AG04449 (cell line): Measurements from ENCODE around the gene RELB.
"Not testable (repeated sequence)": the region's sequence is repeated elsewhere in the genome, so short reads cannot be mapped to it uniquely, and the experiment has no call there.

ENCODE experiments used
- CTCF ChIA-PET: fragments of 350-600 bp; formaldehyde crosslinking; extraction: SDS; loops from one replicate; lab custom pipeline; 2021; ENCODE audit warnings: antibody characterized with exemption; lab: Yijun Ruan, JAX
- POLR2A ChIA-PET: fragments of 400-600, 350-600 bp; formaldehyde crosslinking; extraction: SDS; loops from one replicate; lab custom pipeline; 2020; ENCODE audit warnings: antibody characterized with exemption, inconsistent platforms; lab: Yijun Ruan, JAX
- DNase-seq: peaks from one replicate; pipeline ENCODE4 v3.0.0-alpha.2; 2010; ENCODE audit warnings: low read depth, low spot score
- H3K4me3 ChIP-seq: 2 replicates; pipeline ENCODE4 v1.5.1; 2011; ENCODE audit warnings: low read depth, mild to moderate bottlenecking, control low read depth, low read length
- CTCF ChIP-seq: IDR thresholded peaks from one replicate; pipeline ENCODE4 v1.5.1; 2011; ENCODE audit warnings: mild to moderate bottlenecking, moderate library complexity, low read length, control low read depth, inconsistent platforms; ENCODE audit not compliant: insufficient read depth; ENCODE audit errors: missing control alignments

Gene RELB

GRCh38 chr19:44998025-44998424 lies 3.2 kb upstream of the RELB start:
- ChIA-PET POLR2A (no interaction called here), CTCF (interaction anchor here (4.0 kb wide), 1 partner anchor 9 kb away, joined by 24 read pairs; no protein-coding TSS in a partner anchor)
- DNase-seq, result no peak
- H3K4me3 ChIP-seq, result no peak overlapping the region
- TF ChIP-seq CTCF, result no peak

GRCh38 chr19:44999131-44999925 lies 1.9 kb upstream of the RELB start:
- POLR2A ChIA-PET, H3K4me3 ChIP-seq, DNase-seq: not testable (repeated sequence)
- CTCF ChIA-PET, result interaction anchor here (4.0 kb wide), 1 partner anchor 10 kb away, joined by 24 read pairs; no protein-coding TSS in a partner anchor

GRCh38 chr19:45000665-45001064 lies 599 bp upstream of the RELB start:
- POLR2A ChIA-PET, DNase-seq: not testable (repeated sequence)
- peak overlapping the region; percentile 76 for H3K4me3 ChIP-seq
- CTCF ChIA-PET, result interaction anchor here (0.6 to 4.0 kb wide), 4 partner anchors 9 to 219 kb away, joined by 3 to 24 read pairs (median 6); no protein-coding TSS in a partner anchor

GRCh38 chr19:45003485-45003884 lies 2.2 kb downstream of the RELB start:
- CTCF ChIA-PET, result no interaction called here
- no peak for TF ChIP-seq CTCF
- no peak for DNase-seq
- POLR2A ChIA-PET, result no interaction called here
- H3K4me3 ChIP-seq, result no peak overlapping the region

GRCh38 chr19:45005787-45006186 lies 4.5 kb downstream of the RELB start:
- ChIA-PET POLR2A (no interaction called here), CTCF (no interaction called here)

GRCh38 chr19:45008552-45008951 lies 7.3 kb downstream of the RELB start:
- CTCF ChIA-PET, result no interaction called here
- POLR2A ChIA-PET, result no interaction called here
- DNase-seq, result no peak
- no peak for TF ChIP-seq CTCF
- H3K4me3 ChIP-seq, result no peak overlapping the region

More at GRCh38 chr19:45005787-45006186, 4.5 kb downstream of the RELB start:
- H3K4me3 ChIP-seq, result no peak overlapping the region
- no peak for TF ChIP-seq CTCF
- DNase-seq, result no peak

GRCh38 chr19:45009625-45010255 lies 8.5 kb downstream of the RELB start:
- DNase-seq, result no peak
- TF ChIP-seq CTCF, result no peak
- ChIA-PET POLR2A (no interaction called here), CTCF (interaction anchor here (1.1 kb wide), 1 partner anchor 9 kb away, joined by 4 read pairs; no protein-coding TSS in a partner anchor)
- H3K4me3 ChIP-seq, result no peak overlapping the region
